ENCODE measurements around the gene RAI14. TPM values are rescaled to one million over a fixed set of nuclear protein-coding genes. Genes with fewer than 3 reads are reported as not detected.

The RAI14 gene
- total RNA-seq, 1 donor from 2014 or later, result 307 TPM

DNA sequence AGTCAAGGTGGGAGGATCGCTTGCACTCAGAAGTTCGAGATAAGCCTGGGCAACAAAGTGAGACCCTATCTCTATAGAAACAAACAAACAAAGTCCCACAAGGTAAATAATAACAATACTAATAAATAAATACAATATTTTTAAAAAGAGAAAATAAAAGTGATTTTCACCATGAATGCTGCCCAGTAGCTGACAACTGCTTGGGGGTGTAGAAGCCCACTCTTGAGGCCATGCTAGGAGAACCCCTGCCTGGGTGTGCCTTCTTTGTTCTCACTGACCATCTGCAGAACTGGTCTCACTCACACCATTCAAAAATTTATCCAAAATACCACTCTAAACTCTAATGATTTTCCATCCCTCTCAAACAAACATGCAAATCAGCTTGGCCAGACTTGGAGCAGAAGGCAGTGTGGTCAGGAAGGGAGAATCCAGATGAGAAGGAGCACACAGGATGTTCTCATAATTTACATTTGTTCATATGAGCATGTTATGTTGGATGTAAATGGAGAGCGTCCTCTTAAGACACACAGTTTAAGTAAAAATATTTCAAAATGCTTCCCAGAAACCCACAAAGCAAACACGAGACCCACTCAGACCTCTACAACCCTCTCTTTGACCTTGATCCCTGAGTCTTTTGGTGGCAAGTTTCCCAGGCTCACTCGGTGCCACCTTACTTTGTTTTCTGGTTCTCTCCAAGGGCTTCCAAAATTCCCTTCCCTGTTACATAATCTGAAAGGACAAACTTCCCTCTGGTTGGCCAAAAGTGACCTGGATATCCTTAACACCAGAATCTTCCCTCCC, 7.9 kb upstream of the RAI14 start:
- DNase-seq (ENCODE audit: low read depth) (no peak), FAIRE-seq (no peak)
- peak overlapping the region; percentile 90 for H3K27ac Mint-ChIP-seq (ENCODE audit: unreplicated experiment)
- peak overlapping the region; percentile 35 for H2AFZ ChIP-seq (ENCODE audit: low read depth, low read length)
- H3K9me3 ChIP-seq (ENCODE audit: insufficient read depth, low read depth, low read length), result no peaks in the 10 kb centered on the region
- H3K36me3 ChIP-seq (ENCODE audit: insufficient read depth, low read length), result no peaks in the 10 kb centered on the region
- H3K27me3 Mint-ChIP-seq (ENCODE audit: low read depth, unreplicated experiment), result peaks cover 3% of the 10 kb centered on the region
- no peaks in the 10 kb centered on the region for H3K79me2 ChIP-seq (ENCODE audit: insufficient read depth, low read length)
- H3K9ac ChIP-seq (ENCODE audit: low read length), result no peak overlapping the region
- no peaks in the 10 kb centered on the region for H4K20me1 ChIP-seq (ENCODE audit: insufficient read depth, low read length)
- H3K4me1 ChIP-seq (ENCODE audit: insufficient read depth, low read length), result peaks cover 11% of the 10 kb centered on the region
- no peaks in the 10 kb centered on the region for H3K27me3 ChIP-seq (ENCODE audit: insufficient read depth, low read length)
- H3K36me3 Mint-ChIP-seq (ENCODE audit: low read depth, unreplicated experiment), result peaks cover 3% of the 10 kb centered on the region
- peaks cover 18% of the 10 kb centered on the region for H3K4me1 Mint-ChIP-seq (ENCODE audit: low read depth, unreplicated experiment)
- no peak overlapping the region for H3K4me2 ChIP-seq (ENCODE audit: low read length)
- peaks cover 12% of the 10 kb centered on the region for H3K9me3 Mint-ChIP-seq (ENCODE audit: unreplicated experiment)
- no peak overlapping the region for H3K4me3 Mint-ChIP-seq (ENCODE audit: unreplicated experiment)
- no peak overlapping the region for H3K4me3 ChIP-seq (ENCODE audit: insufficient read depth, low read depth, low read length)
- TF ChIP-seq, protein P1, sequence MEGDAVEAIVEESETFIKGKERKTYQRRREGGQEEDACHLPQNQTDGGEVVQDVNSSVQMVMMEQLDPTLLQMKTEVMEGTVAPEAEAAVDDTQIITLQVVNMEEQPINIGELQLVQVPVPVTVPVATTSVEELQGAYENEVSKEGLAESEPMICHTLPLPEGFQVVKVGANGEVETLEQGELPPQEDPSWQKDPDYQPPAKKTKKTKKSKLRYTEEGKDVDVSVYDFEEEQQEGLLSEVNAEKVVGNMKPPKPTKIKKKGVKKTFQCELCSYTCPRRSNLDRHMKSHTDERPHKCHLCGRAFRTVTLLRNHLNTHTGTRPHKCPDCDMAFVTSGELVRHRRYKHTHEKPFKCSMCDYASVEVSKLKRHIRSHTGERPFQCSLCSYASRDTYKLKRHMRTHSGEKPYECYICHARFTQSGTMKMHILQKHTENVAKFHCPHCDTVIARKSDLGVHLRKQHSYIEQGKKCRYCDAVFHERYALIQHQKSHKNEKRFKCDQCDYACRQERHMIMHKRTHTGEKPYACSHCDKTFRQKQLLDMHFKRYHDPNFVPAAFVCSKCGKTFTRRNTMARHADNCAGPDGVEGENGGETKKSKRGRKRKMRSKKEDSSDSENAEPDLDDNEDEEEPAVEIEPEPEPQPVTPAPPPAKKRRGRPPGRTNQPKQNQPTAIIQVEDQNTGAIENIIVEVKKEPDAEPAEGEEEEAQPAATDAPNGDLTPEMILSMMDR (IDR thresholded peaks at IDR 0.05; ENCODE audit: insufficient read depth, low read depth, low read length), result no peak
- no peak for TF ChIP-seq EZH2 (IDR thresholded peaks at IDR 0.05; ENCODE audit: insufficient read depth, low read length)
- H3K27ac ChIP-seq (ENCODE audit: low read depth, low read length), result peak overlapping the region; percentile 6

DNA sequence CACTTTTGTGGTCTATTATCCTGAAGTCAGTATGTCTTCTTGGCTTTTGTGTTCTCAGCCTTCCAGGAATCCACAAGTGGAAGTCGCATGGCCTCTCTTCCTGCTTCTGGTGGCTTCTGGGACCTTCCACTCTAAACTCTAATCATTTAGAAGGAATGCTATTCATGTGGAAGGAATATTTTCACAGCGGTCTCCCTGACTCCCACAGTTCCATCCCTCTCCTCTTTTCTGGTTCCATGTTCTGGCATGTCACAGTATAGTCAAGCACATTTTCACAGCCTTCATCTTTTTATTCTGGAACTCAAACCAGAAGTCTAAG, 7.3 kb upstream of the RAI14 start:
- Mint-ChIP-seq H3K36me3 (ENCODE audit: low read depth, unreplicated experiment) (peaks cover 3% of the 10 kb centered on the region), H3K4me3 (ENCODE audit: unreplicated experiment) (no peak overlapping the region), H3K27ac (ENCODE audit: unreplicated experiment) (peak overlapping the region; percentile 90), H3K9me3 (ENCODE audit: unreplicated experiment) (peaks cover 10% of the 10 kb centered on the region), H3K4me1 (ENCODE audit: low read depth, unreplicated experiment) (peaks cover 19% of the 10 kb centered on the region), H3K27me3 (ENCODE audit: low read depth, unreplicated experiment) (peaks cover 2% of the 10 kb centered on the region)
- Histone ChIP-seq H3K79me2 (ENCODE audit: insufficient read depth, low read length) (no peaks in the 10 kb centered on the region), H4K20me1 (ENCODE audit: insufficient read depth, low read length) (no peaks in the 10 kb centered on the region), H3K4me3 (ENCODE audit: insufficient read depth, low read depth, low read length) (no peak overlapping the region), H3K36me3 (ENCODE audit: insufficient read depth, low read length) (no peaks in the 10 kb centered on the region), H3K27ac (ENCODE audit: low read depth, low read length) (peak overlapping the region; percentile 6), H3K9me3 (ENCODE audit: insufficient read depth, low read depth, low read length) (no peaks in the 10 kb centered on the region), H3K4me1 (ENCODE audit: insufficient read depth, low read length) (peaks cover 12% of the 10 kb centered on the region), H3K27me3 (ENCODE audit: insufficient read depth, low read length) (no peaks in the 10 kb centered on the region), H2AFZ (ENCODE audit: low read depth, low read length) (peak overlapping the region; percentile 35), H3K4me2 (ENCODE audit: low read length) (no peak overlapping the region), H3K9ac (ENCODE audit: low read length) (no peak overlapping the region)
- FAIRE-seq (no peak), DNase-seq (ENCODE audit: low read depth) (peak; percentile 51)
- TF ChIP-seq, protein P1 (IDR thresholded peaks at IDR 0.05; ENCODE audit: insufficient read depth, low read depth, low read length), result no peak
- TF ChIP-seq EZH2 (IDR thresholded peaks at IDR 0.05; ENCODE audit: insufficient read depth, low read length), result no peak

DNA sequence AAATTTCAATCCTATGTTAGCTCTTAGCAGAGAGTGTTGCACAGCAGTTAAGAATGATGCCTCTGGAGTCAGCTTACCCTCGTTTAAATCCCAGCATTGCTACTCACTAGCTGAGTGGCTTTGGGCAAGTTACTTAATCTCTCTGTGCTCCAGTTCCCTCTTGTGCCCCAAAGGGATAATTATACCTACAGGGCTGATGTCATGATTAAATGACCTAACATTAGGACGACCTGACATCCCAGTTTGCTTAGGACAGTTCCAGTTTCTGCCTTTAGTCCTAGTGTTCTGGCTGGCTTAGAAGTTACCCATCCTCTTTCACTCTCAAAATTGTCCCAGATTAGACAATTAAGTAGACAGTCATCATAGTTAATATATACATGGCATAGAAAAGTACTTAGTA, 4.3 kb upstream of the RAI14 start:
- Histone ChIP-seq H3K4me1 (ENCODE audit: insufficient read depth, low read length) (peaks cover 25% of the 10 kb centered on the region), H3K27me3 (ENCODE audit: insufficient read depth, low read length) (no peaks in the 10 kb centered on the region), H3K4me2 (ENCODE audit: low read length) (no peak overlapping the region), H3K9ac (ENCODE audit: low read length) (no peak overlapping the region), H3K36me3 (ENCODE audit: insufficient read depth, low read length) (no peaks in the 10 kb centered on the region), H4K20me1 (ENCODE audit: insufficient read depth, low read length) (no peaks in the 10 kb centered on the region), H3K4me3 (ENCODE audit: insufficient read depth, low read depth, low read length) (no peak overlapping the region), H3K79me2 (ENCODE audit: insufficient read depth, low read length) (peaks cover 4% of the 10 kb centered on the region), H3K9me3 (ENCODE audit: insufficient read depth, low read depth, low read length) (no peaks in the 10 kb centered on the region), H2AFZ (ENCODE audit: low read depth, low read length) (no peak overlapping the region), H3K27ac (ENCODE audit: low read depth, low read length) (no peak overlapping the region)
- TF ChIP-seq, protein P1 (IDR thresholded peaks at IDR 0.05; ENCODE audit: insufficient read depth, low read depth, low read length), result no peak
- no peak for TF ChIP-seq EZH2 (IDR thresholded peaks at IDR 0.05; ENCODE audit: insufficient read depth, low read length)
- FAIRE-seq, result no peak
- Mint-ChIP-seq H3K4me3 (ENCODE audit: unreplicated experiment) (no peak overlapping the region), H3K36me3 (ENCODE audit: low read depth, unreplicated experiment) (no peaks in the 10 kb centered on the region), H3K9me3 (ENCODE audit: unreplicated experiment) (peaks cover 3% of the 10 kb centered on the region), H3K27me3 (ENCODE audit: low read depth, unreplicated experiment) (no peaks in the 10 kb centered on the region), H3K4me1 (ENCODE audit: low read depth, unreplicated experiment) (peaks cover 22% of the 10 kb centered on the region), H3K27ac (ENCODE audit: unreplicated experiment) (no peak overlapping the region)
- no peak for DNase-seq (ENCODE audit: low read depth)

Data from astrocyte (in vitro differentiated cells and primary cell).